Motor neuron (in vitro differentiated cells): ENCODE results near the gene ZNF235. TPM values are rescaled to one million over a fixed set of nuclear protein-coding genes. Genes with fewer than 3 reads are reported as not detected.
A peak's percentile ranks its signal among the peaks of the same experiment; 100 is the strongest.
"Not testable (repeated sequence)": the region's sequence is repeated elsewhere in the genome, so short reads cannot be mapped to it uniquely, and the experiment has no call there.

Experiments used
- ATAC-seq, 8 experiments: fragments of 200-7000 bp; cut with Tn5 transposase; replicated peaks in 6 of 8; 2 replicates each; pipeline ENCODE4 v1.8.0; 2021; ENCODE audit warnings: mild to moderate bottlenecking in 8 of 8, moderate library complexity in 8 of 8
- H3K27ac ChIP-seq, 2 donors: fragments of 250-450 bp; sonication (Bioruptor Pico); 2 replicates each; pipeline ENCODE4 v1.9.0; 2021; ENCODE audit warnings: antibody characterized with exemption in 2 of 2, mild to moderate bottlenecking in 2 of 2, moderate library complexity in 1 of 2
- H3K4me1 ChIP-seq, 2 donors: fragments of 250-450 bp; sonication (Bioruptor Pico); replicated peaks in 1 of 2; 2 replicates each; pipeline ENCODE4 v1.6.1; 2021; ENCODE audit warnings: antibody characterized with exemption in 2 of 2, mild to moderate bottlenecking in 2 of 2, moderate library complexity in 1 of 2
- H3K4me3 ChIP-seq, 5 donors: fragments of 250-450 bp; sonication (Bioruptor Pico); 2 replicates each; pipeline ENCODE4 v1.9.0; 2021; ENCODE audit warnings: antibody characterized with exemption in 5 of 5, mild to moderate bottlenecking in 5 of 5, moderate library complexity in 4 of 5
- WGBS, 10 experiments: fragments of 450-650 bp; shearing (Covaris generic); methylation state at CpG; one replicate each; pipeline ENCODE4 v1.0.0; 2022; 5-methylcytosine and 5-hydroxymethylcytosine counted together
- in situ Hi-C, 9 experiments: fragments of 400-800 bp; cut with MboI; loops; one replicate each; pipeline ENCODE4 v1.15.0; 2021; ENCODE audit warnings: low sequenced_read_pairs in 9 of 9, low pct_unique_long_range_greater_than_20kb in 2 of 9; ENCODE audit not compliant: unreplicated experiment in 9 of 9
- total RNA-seq, 8 experiments: library from RNA; unstranded; fragments of 300-600 nt; gene quantifications; 2 replicates each; pipeline versions ENCODE4 v1.2.3 to v1.2.4, GENCODE V29; 2022

ZNF235 gene
- 10 to 100 TPM in 2 of 8 experiments, 1 to 10 TPM in 6; 5.4 to 12.3 (median 8.1) TPM for total RNA-seq

DNA sequence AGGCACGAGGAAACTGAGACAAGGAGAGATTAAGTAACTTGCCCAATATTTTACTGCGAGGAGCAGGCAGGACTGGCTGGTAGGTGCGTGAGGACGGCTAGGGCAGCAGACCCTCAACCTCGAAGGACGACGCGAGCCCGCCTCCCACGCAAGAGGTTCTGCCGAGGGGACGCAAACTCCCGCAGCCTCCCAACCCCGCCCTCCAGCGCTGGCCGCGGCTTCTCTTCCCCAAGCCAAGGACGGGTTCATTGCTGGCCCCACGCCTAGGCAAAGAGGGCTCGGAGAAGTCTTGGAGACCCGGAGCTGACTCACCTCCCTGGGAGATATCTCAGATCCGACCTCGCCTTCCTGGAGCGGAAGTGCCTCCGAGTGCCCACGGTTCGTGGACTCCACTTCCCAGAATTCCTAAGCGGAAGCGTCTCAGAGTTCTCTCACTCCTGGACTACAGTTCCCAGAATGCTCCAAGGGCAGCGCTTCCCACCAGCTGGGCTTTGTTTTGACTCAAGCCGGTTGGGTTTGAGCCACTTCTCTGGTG lies at the start of gene ZNF235:
Gene ZNF235, minus strand, starts transcription at position 367 of the 535 bp plus-strand sequence. CDS start 1,621 bp downstream, outside the sequence.
- peak; percentile 98 to 100 (median 99) for ATAC-seq
- Histone ChIP-seq H3K27ac (peak within 1 kb of the TSS in 1 of 2 donors; percentile 68), H3K4me3 (peak within 1 kb of the TSS; percentile 48 to 92 (median 57)), H3K4me1 (no peaks in the 10 kb centered on the region)
- whole genome bisulfite sequencing, 10 experiments: 0 to 11% (median 0%) methylated on average over 1 to 19 of the region's 31 CpGs; no CpG with 5 or more reads in 1 of the 10 experiments
- in situ Hi-C loops: no loop called here

GRCh38 chr19:44346556-44346955 lies 41.7 kb upstream of the ZNF235 start:
- Histone ChIP-seq H3K4me3 (no peak overlapping the region), H3K4me1 (no peaks in the 10 kb centered on the region), H3K27ac (no peak overlapping the region)
- WGBS, 10 experiments: 60 to 100% (median 86%) methylated on average over 1 to 4 of the region's 4 CpGs
- ATAC-seq: no peak
- in situ Hi-C loops: no loop called here

- H3K27ac ChIP-seq: no peak overlapping the region
- WGBS, 10 experiments: 83 to 100% (median 86%) methylated on average over 1 to 4 of the region's 4 CpGs; no CpG with 5 or more reads in 3 of the 10 experiments
- in situ Hi-C loops: no loop called here
- ATAC-seq: no peak
- no peaks in the 10 kb centered on the region for H3K4me1 ChIP-seq
- no peak overlapping the region for H3K4me3 ChIP-seq
Measured at GRCh38 chr19:44345959-44346358, 41.1 kb upstream of the ZNF235 start.

DNA sequence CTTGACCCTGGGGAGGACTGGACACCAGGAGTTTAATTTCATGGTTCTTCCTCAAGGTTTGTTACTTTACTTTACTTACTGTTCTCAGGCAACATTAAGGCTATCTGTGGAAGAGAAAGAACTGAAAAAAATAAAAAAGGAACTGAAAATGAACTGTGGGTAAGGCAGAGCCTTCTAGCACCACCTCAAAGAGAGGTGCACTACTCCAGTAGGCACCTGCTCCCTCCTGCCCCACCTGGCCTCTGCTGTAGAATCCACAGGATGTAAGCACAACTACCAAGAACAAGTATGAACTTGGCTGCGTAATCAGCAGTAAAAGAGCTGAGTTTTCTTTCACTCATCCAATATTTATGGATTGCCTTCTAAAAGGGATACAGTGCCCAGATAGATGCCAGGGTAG lies 39.4 kb upstream of the ZNF235 start:
- no peak for ATAC-seq
- Histone ChIP-seq H3K4me1 (no peaks in the 10 kb centered on the region), H3K4me3 (no peak overlapping the region), H3K27ac (no peak overlapping the region)
- 0 to 100% (median 0%) methylated on average over 1 of the region's 1 CpG; no CpG with 5 or more reads in 7 of the 10 experiments for WGBS, 10 experiments
- in situ Hi-C loops: no loop called here

GRCh38 chr19:44341794-44342193 lies 37.0 kb upstream of the ZNF235 start:
- 67 to 100% (median 92%) methylated on average over 1 to 2 of the region's 2 CpGs; no CpG with 5 or more reads in 1 of the 10 experiments for WGBS, 10 experiments
- no peaks in the 10 kb centered on the region for H3K4me1 ChIP-seq
- no peak for ATAC-seq
- no peak overlapping the region for H3K27ac ChIP-seq
- in situ Hi-C loops: no loop called here
- H3K4me3 ChIP-seq: no peak overlapping the region

- H3K27ac ChIP-seq, H3K4me3 ChIP-seq, ATAC-seq, H3K4me1 ChIP-seq, in situ Hi-C loops: not testable (repeated sequence)
- WGBS, 10 experiments: 0 to 93% (median 40%) methylated on average over 1 to 2 of the region's 3 CpGs; no CpG with 5 or more reads in 5 of the 10 experiments
Measured at GRCh38 chr19:44334639-44335038, 29.8 kb upstream of the ZNF235 start.

- ATAC-seq: no peak
- Histone ChIP-seq H3K4me3 (no peak overlapping the region), H3K27ac (no peak overlapping the region), H3K4me1 (no peaks in the 10 kb centered on the region)
- WGBS, 10 experiments: 100% methylated on average over 1 of the region's 1 CpG; no CpG with 5 or more reads in 3 of the 10 experiments
- in situ Hi-C loops: no loop called here
Measured at GRCh38 chr19:44332145-44332544, 27.3 kb upstream of the ZNF235 start.

- Histone ChIP-seq H3K4me3 (no peak overlapping the region), H3K4me1 (no peaks in the 10 kb centered on the region), H3K27ac (no peak overlapping the region)
- 79 to 100% (median 92%) methylated on average over 2 of the region's 2 CpGs; no CpG with 5 or more reads in 2 of the 10 experiments for WGBS, 10 experiments
- ATAC-seq: no peak
- in situ Hi-C loops: no loop called here
Measured at GRCh38 chr19:44315883-44316282, 11.1 kb upstream of the ZNF235 start.

- H3K4me3 ChIP-seq: no peak overlapping the region
- 78 to 100% (median 92%) methylated on average over 1 of the region's 1 CpG; no CpG with 5 or more reads in 4 of the 10 experiments for WGBS, 10 experiments
- H3K4me1 ChIP-seq: no peaks in the 10 kb centered on the region
- in situ Hi-C loops: no loop called here
- no peak overlapping the region for H3K27ac ChIP-seq
- ATAC-seq: no peak
Measured at GRCh38 chr19:44313231-44313630, 8.4 kb upstream of the ZNF235 start.

GRCh38 chr19:44308011-44308410 lies 3.2 kb upstream of the ZNF235 start:
- ATAC-seq: no peak
- in situ Hi-C loops: no loop called here
- WGBS, 10 experiments: 48 to 100% (median 79%) methylated on average over 1 to 3 of the region's 3 CpGs
- H3K4me3 ChIP-seq: no peak overlapping the region
- H3K27ac ChIP-seq: no peak overlapping the region
- no peaks in the 10 kb centered on the region for H3K4me1 ChIP-seq

DNA sequence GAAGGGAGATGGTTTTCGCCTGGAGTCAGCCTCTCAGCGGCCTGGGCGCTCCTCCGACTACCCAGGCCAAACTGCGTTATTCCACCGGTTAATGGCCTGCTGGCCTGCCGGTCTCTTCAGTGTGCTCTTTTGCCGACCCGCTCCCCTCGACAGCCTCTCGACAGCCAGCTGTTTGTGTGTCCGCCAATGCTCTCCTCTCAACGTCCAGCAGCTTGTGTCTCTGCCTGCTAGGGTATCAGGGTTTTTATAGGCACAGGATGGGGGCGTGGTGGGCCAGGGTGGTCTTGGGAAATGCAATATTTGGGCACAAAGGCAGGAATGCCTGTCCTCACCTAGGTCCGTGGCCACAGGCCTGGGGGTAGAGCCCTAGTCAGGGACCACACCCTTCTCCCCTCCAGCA lies 1.5 kb upstream of the ZNF235 start:
- Histone ChIP-seq H3K4me3 (no peak overlapping the region), H3K4me1 (no peaks in the 10 kb centered on the region), H3K27ac (no peak overlapping the region)
- ATAC-seq: no peak
- 0 to 83% (median 54%) methylated on average over 1 to 7 of the region's 15 CpGs; no CpG with 5 or more reads in 4 of the 10 experiments for WGBS, 10 experiments
- in situ Hi-C loops: no loop called here

DNA sequence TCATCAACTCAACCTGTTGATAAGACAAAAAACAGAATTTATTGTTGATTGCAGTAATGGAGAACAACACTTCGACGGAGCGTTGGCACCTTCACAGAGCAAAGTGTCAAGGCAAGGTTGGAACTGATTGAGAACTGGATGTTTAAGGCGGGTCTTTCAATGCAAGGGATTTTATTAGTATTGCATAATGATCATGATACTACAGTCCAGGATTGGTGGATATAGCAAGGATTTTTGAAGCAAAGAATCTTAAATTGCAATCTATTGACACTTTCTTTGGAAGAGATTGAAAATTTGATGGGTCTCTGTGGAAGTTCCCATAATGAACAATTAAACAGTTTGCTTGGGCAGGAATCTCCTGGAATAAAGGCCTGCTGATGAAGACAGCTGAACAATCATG lies 632 bp upstream of the ZNF235 start:
- in situ Hi-C loops: no loop called here
- 55 to 100% (median 90%) methylated on average over 1 to 4 of the region's 4 CpGs; no CpG with 5 or more reads in 3 of the 10 experiments for WGBS, 10 experiments
- H3K4me1 ChIP-seq: no peaks in the 10 kb centered on the region
- no peak overlapping the region for H3K4me3 ChIP-seq
- no peak for ATAC-seq
- H3K27ac ChIP-seq: no peak overlapping the region

- ATAC-seq: peak in 7 of 8 experiments; percentile 4 to 22 (median 14)
- Histone ChIP-seq H3K4me3 (peak overlapping the region; percentile 48 to 92 (median 57)), H3K4me1 (no peaks in the 10 kb centered on the region), H3K27ac (peak overlapping the region in 1 of 2 donors; percentile 68)
- WGBS, 10 experiments: 0 to 5% (median 1%) methylated on average over 1 to 11 of the region's 11 CpGs; no CpG with 5 or more reads in 1 of the 10 experiments
- in situ Hi-C loops: no loop called here
Measured at GRCh38 chr19:44303976-44304568, 753 bp downstream of the ZNF235 start.
